Stomach (tissue), 4 donors: Measurements from ENCODE around the gene ZNF532.

Experiments used
- POLR2A ChIP-seq, 4 donors: fragments of 450-650 bp; IDR thresholded peaks; one replicate each; pipeline ENCODE4 v1.6.1; 2016; ENCODE audit warnings: antibody characterized with exemption in 4 of 4, control low read depth in 2 of 4, mild to moderate bottlenecking in 1 of 4, moderate library complexity in 1 of 4
- TF ChIP-seq, protein P1 (sequence below), 7 experiments: fragments of 450-650 bp in 4 of 7; fragments of 200-600 bp in 3 of 7; sonication (generic) in 3 of 7; IDR thresholded peaks; one replicate each; pipeline ENCODE4 v1.5.1; 2016 to 2019; ENCODE audit warnings: antibody characterized with exemption in 7 of 7, control low read depth in 2 of 7, mild to moderate bottlenecking in 1 of 7

DNA sequence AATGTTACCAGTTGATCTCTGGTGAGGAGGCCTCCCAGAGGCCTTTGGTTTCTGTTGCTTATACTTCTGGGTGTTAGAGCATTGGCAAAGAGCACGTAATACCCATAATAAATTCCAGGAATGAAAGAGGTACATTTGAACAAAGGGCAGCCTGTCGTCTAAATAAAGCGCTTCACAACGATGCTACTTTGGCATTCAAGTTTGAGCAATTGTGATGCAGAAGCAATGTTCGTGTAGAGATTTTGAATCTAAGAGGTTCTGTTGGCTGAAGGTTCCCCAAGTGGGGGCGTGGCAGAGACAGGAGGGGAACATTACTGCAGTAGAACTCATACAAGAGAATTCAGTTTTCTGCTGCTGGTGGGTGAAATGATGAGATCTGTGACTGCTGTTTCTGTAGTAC is 27.8 kb downstream of the ZNF532 start:
- TF ChIP-seq, protein P1, sequence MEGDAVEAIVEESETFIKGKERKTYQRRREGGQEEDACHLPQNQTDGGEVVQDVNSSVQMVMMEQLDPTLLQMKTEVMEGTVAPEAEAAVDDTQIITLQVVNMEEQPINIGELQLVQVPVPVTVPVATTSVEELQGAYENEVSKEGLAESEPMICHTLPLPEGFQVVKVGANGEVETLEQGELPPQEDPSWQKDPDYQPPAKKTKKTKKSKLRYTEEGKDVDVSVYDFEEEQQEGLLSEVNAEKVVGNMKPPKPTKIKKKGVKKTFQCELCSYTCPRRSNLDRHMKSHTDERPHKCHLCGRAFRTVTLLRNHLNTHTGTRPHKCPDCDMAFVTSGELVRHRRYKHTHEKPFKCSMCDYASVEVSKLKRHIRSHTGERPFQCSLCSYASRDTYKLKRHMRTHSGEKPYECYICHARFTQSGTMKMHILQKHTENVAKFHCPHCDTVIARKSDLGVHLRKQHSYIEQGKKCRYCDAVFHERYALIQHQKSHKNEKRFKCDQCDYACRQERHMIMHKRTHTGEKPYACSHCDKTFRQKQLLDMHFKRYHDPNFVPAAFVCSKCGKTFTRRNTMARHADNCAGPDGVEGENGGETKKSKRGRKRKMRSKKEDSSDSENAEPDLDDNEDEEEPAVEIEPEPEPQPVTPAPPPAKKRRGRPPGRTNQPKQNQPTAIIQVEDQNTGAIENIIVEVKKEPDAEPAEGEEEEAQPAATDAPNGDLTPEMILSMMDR (IDR thresholded peaks at IDR 0.05): no peak
- no peak for TF ChIP-seq POLR2A (IDR thresholded peaks at IDR 0.05)
